ES-I3 (cell line): ENCODE results near the gene SP100.
"Not testable (repeated sequence)": the region's sequence is repeated elsewhere in the genome, so short reads cannot be mapped to it uniquely, and the experiment has no call there.

Experiments
- H3K36me3 ChIP-seq: 2 replicates; pipeline ENCODE4 v1.6.1; 2013; ENCODE audit warnings: mild to moderate bottlenecking, low read length, control low read depth, moderate library complexity; ENCODE audit not compliant: insufficient read depth
- H3K4me1 ChIP-seq: 2 replicates; pipeline ENCODE4 v1.6.1; 2013; ENCODE audit warnings: mild to moderate bottlenecking, control low read depth, low read length; ENCODE audit not compliant: insufficient read depth
- H3K9ac ChIP-seq: 2 replicates; pipeline ENCODE4 v1.6.1; 2013; ENCODE audit warnings: low read depth, mild to moderate bottlenecking, low read length, moderate library complexity
- H3K9me3 ChIP-seq: 2 replicates; pipeline ENCODE4 v1.6.1; 2013; ENCODE audit warnings: mild to moderate bottlenecking, low read length, moderate library complexity; ENCODE audit not compliant: control insufficient read depth, insufficient read depth

Gene SP100

GRCh38 chr2:230457073-230457768, 41.2 kb downstream of the SP100 start:
- Histone ChIP-seq H3K4me1 (no peaks in the 10 kb centered on the region; the same call in 1 of the 2 replicates), H3K9ac (no peak overlapping the region), H3K36me3 (no peaks in the 10 kb centered on the region), H3K9me3 (no peaks in the 10 kb centered on the region)

- H3K36me3 ChIP-seq = no peaks in the 10 kb centered on the region
- no peaks in the 10 kb centered on the region; the same call in 1 of the 2 replicates for H3K4me1 ChIP-seq
- no peaks in the 10 kb centered on the region for H3K9me3 ChIP-seq
- no peak overlapping the region for H3K9ac ChIP-seq
These were observed 41.8 kb downstream of the SP100 start for GRCh38 chr2:230457793-230458192.

GRCh38 chr2:230459216-230459615, 43.2 kb downstream of the SP100 start:
- no peaks in the 10 kb centered on the region for H3K9me3 ChIP-seq
- no peaks in the 10 kb centered on the region; the same call in 1 of the 2 replicates for H3K4me1 ChIP-seq
- H3K36me3 ChIP-seq = no peaks in the 10 kb centered on the region
- H3K9ac ChIP-seq = no peak overlapping the region

GRCh38 chr2:230471074-230471473, 55.1 kb downstream of the SP100 start:
- Histone ChIP-seq H3K36me3 (0 out of 2 replicates have a peak, but pooled peaks cover 2% of the 10 kb centered on the region), H3K4me1 (no peaks in the 10 kb centered on the region), H3K9ac (no peak overlapping the region), H3K9me3 (peaks cover 3% of the 10 kb centered on the region; the same call in 1 of the 2 replicates)

GRCh38 chr2:230472621-230473018, 56.6 kb downstream of the SP100 start:
- no peaks in the 10 kb centered on the region for H3K36me3 ChIP-seq
- no peaks in the 10 kb centered on the region for H3K4me1 ChIP-seq
- H3K9me3 ChIP-seq = peaks cover 3% of the 10 kb centered on the region; the same call in 1 of the 2 replicates
- no peak overlapping the region for H3K9ac ChIP-seq

- H3K36me3 ChIP-seq = no peaks in the 10 kb centered on the region
- no peak overlapping the region for H3K9ac ChIP-seq
- H3K4me1 ChIP-seq = no peaks in the 10 kb centered on the region
- no peaks in the 10 kb centered on the region for H3K9me3 ChIP-seq
These were observed 57.4 kb downstream of the SP100 start for GRCh38 chr2:230473378-230473777.

- no peak overlapping the region for H3K9ac ChIP-seq
- H3K4me1 ChIP-seq = no peaks in the 10 kb centered on the region
- no peaks in the 10 kb centered on the region for H3K36me3 ChIP-seq
- no peaks in the 10 kb centered on the region for H3K9me3 ChIP-seq
These were observed 59.1 kb downstream of the SP100 start for GRCh38 chr2:230475143-230475542.

- Histone ChIP-seq H3K9ac (no peak overlapping the region), H3K9me3 (no peaks in the 10 kb centered on the region), H3K4me1 (no peaks in the 10 kb centered on the region), H3K36me3 (no peaks in the 10 kb centered on the region)
These were observed 69.9 kb downstream of the SP100 start for GRCh38 chr2:230485801-230486341.

GRCh38 chr2:230491219-230491618, 75.2 kb downstream of the SP100 start:
- not testable (repeated sequence) for H3K4me1 ChIP-seq, H3K36me3 ChIP-seq, H3K9me3 ChIP-seq, H3K9ac ChIP-seq

GRCh38 chr2:230492107-230492506, 76.1 kb downstream of the SP100 start:
- Histone ChIP-seq H3K36me3 (no peaks in the 10 kb centered on the region), H3K9me3 (no peaks in the 10 kb centered on the region), H3K4me1 (no peaks in the 10 kb centered on the region), H3K9ac (no peak overlapping the region)

- Histone ChIP-seq H3K4me1 (no peaks in the 10 kb centered on the region), H3K36me3 (no peaks in the 10 kb centered on the region), H3K9me3 (no peaks in the 10 kb centered on the region), H3K9ac (no peak overlapping the region)
These were observed 79.0 kb downstream of the SP100 start for GRCh38 chr2:230494980-230495379.

GRCh38 chr2:230496891-230497290, 80.9 kb downstream of the SP100 start:
- H3K4me1 ChIP-seq = no peaks in the 10 kb centered on the region
- H3K9me3 ChIP-seq = no peaks in the 10 kb centered on the region
- H3K36me3 ChIP-seq = no peaks in the 10 kb centered on the region
- no peak overlapping the region for H3K9ac ChIP-seq

GRCh38 chr2:230498506-230499107, 82.6 kb downstream of the SP100 start:
- H3K36me3 ChIP-seq = no peaks in the 10 kb centered on the region
- no peak overlapping the region for H3K9ac ChIP-seq
- H3K4me1 ChIP-seq = no peaks in the 10 kb centered on the region
- no peaks in the 10 kb centered on the region for H3K9me3 ChIP-seq

GRCh38 chr2:230502593-230502992, 86.6 kb downstream of the SP100 start:
- H3K36me3 ChIP-seq = no peaks in the 10 kb centered on the region
- no peaks in the 10 kb centered on the region for H3K4me1 ChIP-seq
- no peaks in the 10 kb centered on the region for H3K9me3 ChIP-seq
- no peak overlapping the region for H3K9ac ChIP-seq

GRCh38 chr2:230503798-230504197, 87.8 kb downstream of the SP100 start:
- Histone ChIP-seq H3K4me1 (no peaks in the 10 kb centered on the region), H3K9ac (no peak overlapping the region), H3K9me3 (no peaks in the 10 kb centered on the region), H3K36me3 (no peaks in the 10 kb centered on the region)
